ENCODE measurements around the gene CERS6.

DNA sequence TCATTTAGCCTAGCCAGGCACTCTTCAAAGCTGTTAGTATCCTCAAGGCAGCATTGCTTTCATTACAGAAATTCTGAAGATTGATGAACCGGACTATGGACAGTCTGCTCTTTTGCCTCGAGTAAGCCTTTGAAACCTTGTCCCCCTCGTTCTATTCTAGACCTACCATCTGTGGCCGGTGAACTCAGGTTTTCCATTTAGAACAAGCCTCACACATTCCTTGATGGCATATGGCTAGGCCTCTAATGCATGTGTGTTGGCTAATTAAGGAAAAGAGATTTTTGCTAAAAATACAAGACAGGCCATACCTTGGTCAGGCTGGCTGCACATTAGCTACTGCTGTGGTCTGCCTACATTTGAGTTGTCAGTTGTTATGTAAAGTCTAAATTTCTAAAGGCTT, 111.8 kb downstream of the CERS6 start:
- no peak for TF ChIP-seq EZH2 (IDR thresholded peaks at IDR 0.05; ENCODE audit: low read length)
- no peak for TF ChIP-seq CTCF (optimal IDR thresholded peaks at IDR 0.05 in 1 of 3, IDR thresholded peaks at IDR 0.05 in 1 of 3, conservative IDR thresholded peaks at IDR 0.05 in 1 of 3; ENCODE audit: extremely low read depth in 1 of 3, insufficient read depth in 2 of 3, low read length in 3 of 3)
